GM12892 (cell line): Measurements from ENCODE around the gene BARHL2.

Experiments used
- POLR2A ChIP-seq: IDR thresholded peaks from 2 replicates; pipeline ENCODE4 v1.6.1; 2011; ENCODE audit warnings: low read depth, low read length, control low read depth
- POLR2AphosphoS5 ChIP-seq: IDR thresholded peaks from 2 replicates; pipeline ENCODE4 v1.6.1; 2011; ENCODE audit warnings: low read depth, low read length, control low read depth
- TAF1 ChIP-seq: IDR thresholded peaks from 2 replicates; pipeline ENCODE4 v1.6.1; 2011; ENCODE audit warnings: low read depth, mild to moderate bottlenecking, control low read depth, low read length, borderline replicate concordance

DNA sequence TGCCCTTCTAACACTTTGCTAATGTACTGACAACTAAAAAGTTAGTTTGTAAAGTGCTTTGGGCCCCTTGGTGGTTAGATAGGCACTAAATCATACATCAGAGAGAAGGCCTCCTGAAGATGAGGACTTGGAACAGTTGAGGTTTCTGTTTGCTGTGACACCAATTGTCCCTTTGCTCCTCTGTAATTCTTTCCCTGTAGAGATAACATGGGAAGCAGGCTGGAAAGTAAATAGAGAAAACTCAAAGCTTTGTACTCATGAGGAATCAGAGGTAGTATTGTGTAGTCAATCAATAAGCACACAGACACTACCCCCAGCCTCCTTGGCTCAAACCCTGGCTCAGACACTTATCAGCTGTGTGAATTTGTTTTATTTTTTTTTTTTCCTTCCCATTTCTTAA lies 31.6 kb upstream of the BARHL2 start:
- no peak for TF ChIP-seq POLR2AphosphoS5
- no peak for TF ChIP-seq TAF1
- TF ChIP-seq POLR2A = no peak
